ENCODE measurements around the gene UFC1. TPM values are rescaled to one million over a fixed set of nuclear protein-coding genes. Genes with fewer than 3 reads are reported as not detected.

Gene UFC1
- total RNA-seq, 1 donor from 2014 or later: 92.2 TPM

- DNase-seq (no peak), ATAC-seq (no peak)
- Histone ChIP-seq H3K27ac (peak within 1 kb of the TSS; percentile 93), H3K4me3 (peak within 1 kb of the TSS; percentile 40), H3K36me3 (peaks cover 7% of the 10 kb centered on the region), H3K4me1 (peaks cover 91% of the 10 kb centered on the region), H3K27me3 (ENCODE audit: low read depth) (no peaks in the 10 kb centered on the region), H3K9me3 (no peaks in the 10 kb centered on the region)
- TF ChIP-seq, protein P1, sequence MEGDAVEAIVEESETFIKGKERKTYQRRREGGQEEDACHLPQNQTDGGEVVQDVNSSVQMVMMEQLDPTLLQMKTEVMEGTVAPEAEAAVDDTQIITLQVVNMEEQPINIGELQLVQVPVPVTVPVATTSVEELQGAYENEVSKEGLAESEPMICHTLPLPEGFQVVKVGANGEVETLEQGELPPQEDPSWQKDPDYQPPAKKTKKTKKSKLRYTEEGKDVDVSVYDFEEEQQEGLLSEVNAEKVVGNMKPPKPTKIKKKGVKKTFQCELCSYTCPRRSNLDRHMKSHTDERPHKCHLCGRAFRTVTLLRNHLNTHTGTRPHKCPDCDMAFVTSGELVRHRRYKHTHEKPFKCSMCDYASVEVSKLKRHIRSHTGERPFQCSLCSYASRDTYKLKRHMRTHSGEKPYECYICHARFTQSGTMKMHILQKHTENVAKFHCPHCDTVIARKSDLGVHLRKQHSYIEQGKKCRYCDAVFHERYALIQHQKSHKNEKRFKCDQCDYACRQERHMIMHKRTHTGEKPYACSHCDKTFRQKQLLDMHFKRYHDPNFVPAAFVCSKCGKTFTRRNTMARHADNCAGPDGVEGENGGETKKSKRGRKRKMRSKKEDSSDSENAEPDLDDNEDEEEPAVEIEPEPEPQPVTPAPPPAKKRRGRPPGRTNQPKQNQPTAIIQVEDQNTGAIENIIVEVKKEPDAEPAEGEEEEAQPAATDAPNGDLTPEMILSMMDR (IDR thresholded peaks at IDR 0.05): no peak
- intact Hi-C loops (cut with DNase I): no loop called here
Observed at GRCh38 chr1:161198897-161199431, 45.2 kb downstream of the UFC1 start, which contains the start of gene ADAMTS4. Gene ADAMTS4 (minus strand): TSS chr1:161199054. CDS start chr1:161198627, 427 bp downstream.

DNA sequence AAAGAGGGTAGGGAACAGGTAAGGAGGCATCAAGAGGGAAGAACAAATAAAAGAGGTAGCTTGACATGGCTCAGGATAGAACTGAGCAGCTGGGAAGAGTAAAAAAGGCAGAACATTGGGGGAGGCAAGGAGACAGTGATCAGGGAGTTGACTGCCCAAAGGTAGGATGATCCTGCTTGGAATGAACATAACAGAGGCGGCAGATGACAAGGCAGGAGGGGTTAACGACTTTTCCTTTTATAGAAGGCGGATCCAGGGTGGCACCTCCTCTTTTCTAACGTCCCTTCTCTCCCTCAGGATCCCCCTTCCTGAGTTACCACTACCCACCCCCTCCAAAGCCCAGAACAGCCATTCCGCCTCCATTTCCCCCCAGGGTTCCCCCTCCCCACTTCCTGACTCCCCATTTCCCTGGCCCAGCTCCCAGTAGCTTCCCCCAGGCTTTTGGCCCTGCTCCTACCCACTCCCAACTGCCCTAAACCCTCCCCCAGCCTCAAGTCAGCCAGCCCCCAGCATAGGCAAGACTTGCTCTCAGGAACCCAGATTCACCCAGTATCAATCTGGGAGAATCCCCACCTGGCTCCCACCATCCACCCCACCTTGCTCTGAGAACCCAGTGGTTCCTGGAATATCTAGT lies 45.8 kb downstream of the UFC1 start:
- H3K27ac ChIP-seq: peak overlapping the region; percentile 93
- DNase-seq (no peak), ATAC-seq (no peak)
- H3K27me3 ChIP-seq (ENCODE audit: low read depth): no peaks in the 10 kb centered on the region
- no peaks in the 10 kb centered on the region for H3K9me3 ChIP-seq
- TF ChIP-seq, protein P1 (IDR thresholded peaks at IDR 0.05): no peak
- H3K4me1 ChIP-seq: peaks cover 91% of the 10 kb centered on the region
- intact Hi-C loops (cut with DNase I): no loop called here
- H3K36me3 ChIP-seq: peaks cover 13% of the 10 kb centered on the region
- no peak overlapping the region for H3K4me3 ChIP-seq

DNA sequence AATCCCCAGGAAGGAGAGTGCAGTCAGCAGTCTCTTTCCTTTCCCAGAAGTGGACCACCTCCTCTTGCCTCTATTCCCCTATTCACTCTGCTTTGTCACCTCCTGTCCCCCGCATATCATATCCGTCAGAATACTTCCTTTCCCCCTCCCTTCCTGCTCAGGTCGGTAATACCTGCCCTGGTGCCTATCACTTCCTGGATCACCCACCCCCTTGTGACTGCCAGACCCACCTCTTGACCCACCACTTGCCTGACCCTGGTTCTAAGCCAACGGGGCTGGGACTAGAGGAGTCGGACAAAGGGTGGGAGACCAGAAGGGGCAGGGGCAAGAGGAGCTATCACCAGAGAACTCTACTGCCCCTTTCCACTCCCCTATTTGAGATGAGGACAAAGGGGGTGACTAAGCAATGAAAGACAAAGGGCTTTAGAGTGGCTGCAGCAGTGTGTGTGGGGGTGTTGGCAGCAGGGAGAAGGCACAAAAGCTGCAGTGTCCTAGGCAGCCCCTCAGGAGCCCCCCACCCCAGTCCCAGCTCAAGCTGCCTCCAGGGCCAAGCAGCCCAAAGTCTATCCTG lies 46.7 kb downstream of the UFC1 start:
- Histone ChIP-seq H3K9me3 (no peaks in the 10 kb centered on the region), H3K27me3 (ENCODE audit: low read depth) (no peaks in the 10 kb centered on the region), H3K4me3 (peak overlapping the region; percentile 95), H3K36me3 (peaks cover 21% of the 10 kb centered on the region), H3K4me1 (peaks cover 92% of the 10 kb centered on the region), H3K27ac (peak overlapping the region; percentile 93)
- no peak for DNase-seq
- ATAC-seq: no peak
- intact Hi-C loops (cut with DNase I): no loop called here
- TF ChIP-seq, protein P1 (IDR thresholded peaks at IDR 0.05): no peak

DNA sequence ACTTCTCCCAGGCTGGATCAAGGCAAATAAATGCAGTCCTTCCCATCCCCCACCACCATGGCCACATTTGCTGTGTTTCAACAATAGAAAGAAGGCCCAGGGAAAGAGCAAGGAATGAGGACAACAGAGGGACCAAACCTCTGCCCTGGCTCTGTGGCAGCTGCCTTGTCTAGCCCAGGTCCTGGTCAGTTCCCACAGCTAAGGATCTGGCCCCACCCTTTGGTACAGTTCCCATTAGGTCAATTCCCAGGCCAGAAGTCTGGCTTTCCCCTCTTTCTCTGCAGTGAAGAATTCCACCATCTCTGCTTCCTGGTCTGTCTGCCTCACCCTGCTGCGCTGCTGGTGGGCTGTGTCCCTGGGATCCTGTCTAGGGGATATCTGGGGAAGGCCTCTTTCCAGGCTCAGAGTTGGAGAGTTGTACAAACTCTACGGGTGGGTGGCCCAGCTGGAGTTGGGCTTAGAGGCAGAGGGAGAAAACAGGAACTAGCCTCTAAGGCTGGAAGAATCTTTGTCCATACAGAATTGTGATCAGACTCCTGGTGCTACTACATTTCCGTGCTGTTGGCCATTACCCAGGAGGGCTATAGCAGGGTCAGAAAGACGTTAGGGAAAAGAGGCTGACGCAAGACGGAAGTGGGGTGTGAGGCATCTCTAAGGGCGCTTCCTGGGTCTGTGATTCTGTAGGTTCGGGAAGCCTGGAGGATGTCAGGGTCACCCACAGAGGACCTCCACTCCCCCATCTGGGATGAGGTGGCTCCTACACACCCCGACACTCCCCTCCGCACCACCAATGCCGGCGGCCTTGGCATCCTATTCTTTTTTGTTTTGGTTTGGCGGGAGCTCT lies 47.4 kb downstream of the UFC1 start:
- intact Hi-C loops (cut with DNase I): no loop called here
- peak overlapping the region; percentile 95 for H3K4me3 ChIP-seq

More for the DNA sequence above, 47.4 kb downstream of the UFC1 start:
- Histone ChIP-seq H3K27me3 (ENCODE audit: low read depth) (no peaks in the 10 kb centered on the region), H3K4me1 (peaks cover 94% of the 10 kb centered on the region), H3K27ac (peak overlapping the region; percentile 93), H3K36me3 (peaks cover 28% of the 10 kb centered on the region), H3K9me3 (no peaks in the 10 kb centered on the region)
- TF ChIP-seq, protein P1 (IDR thresholded peaks at IDR 0.05): no peak
- no peak for DNase-seq
- ATAC-seq: peak; percentile 35 to 48
